GM21381 (cell line): ENCODE measurements around the gene UCP3.
A peak's percentile ranks its signal among the peaks of the same experiment; 100 is the strongest.

Source experiments
- ATAC-seq: cut with Tn5 transposase; IDR thresholded peaks from one replicate; pipeline ENCODE4 v1.9.1; 2021; ENCODE audit warnings: mild to moderate bottlenecking, moderate library complexity; ENCODE audit not compliant: unreplicated experiment

Gene UCP3

DNA sequence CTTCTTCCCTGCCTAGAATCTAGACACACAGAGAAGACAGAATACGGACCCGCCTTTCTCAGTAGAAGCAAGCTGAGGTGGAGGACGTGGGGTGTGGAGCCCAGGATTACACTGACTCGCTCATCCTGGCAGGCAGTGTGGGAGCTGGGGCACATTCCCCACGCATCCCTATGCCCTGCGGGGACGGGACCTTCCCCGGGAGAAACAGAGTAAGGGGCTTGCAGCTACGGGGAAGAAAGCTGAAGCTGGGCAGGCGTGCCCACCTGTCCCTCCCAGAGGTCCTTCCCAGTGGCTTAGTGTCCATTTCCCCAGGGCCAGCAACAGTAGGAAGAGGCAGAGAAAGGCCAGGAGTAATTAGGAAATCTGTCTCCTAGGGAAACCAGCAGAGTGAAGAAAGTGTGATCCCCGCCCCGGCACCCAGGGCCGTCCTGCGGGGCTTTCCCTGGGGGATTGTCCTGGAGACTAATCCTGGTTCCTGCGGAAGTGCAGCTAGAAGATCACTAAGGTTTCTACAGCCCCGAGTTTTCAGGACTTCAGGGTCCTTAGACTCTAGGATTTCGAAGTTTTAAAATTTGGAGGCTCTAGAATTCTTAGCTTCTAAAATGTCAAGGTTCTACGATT is 50.3 kb downstream of the UCP3 start:
- ATAC-seq: no peak

DNA sequence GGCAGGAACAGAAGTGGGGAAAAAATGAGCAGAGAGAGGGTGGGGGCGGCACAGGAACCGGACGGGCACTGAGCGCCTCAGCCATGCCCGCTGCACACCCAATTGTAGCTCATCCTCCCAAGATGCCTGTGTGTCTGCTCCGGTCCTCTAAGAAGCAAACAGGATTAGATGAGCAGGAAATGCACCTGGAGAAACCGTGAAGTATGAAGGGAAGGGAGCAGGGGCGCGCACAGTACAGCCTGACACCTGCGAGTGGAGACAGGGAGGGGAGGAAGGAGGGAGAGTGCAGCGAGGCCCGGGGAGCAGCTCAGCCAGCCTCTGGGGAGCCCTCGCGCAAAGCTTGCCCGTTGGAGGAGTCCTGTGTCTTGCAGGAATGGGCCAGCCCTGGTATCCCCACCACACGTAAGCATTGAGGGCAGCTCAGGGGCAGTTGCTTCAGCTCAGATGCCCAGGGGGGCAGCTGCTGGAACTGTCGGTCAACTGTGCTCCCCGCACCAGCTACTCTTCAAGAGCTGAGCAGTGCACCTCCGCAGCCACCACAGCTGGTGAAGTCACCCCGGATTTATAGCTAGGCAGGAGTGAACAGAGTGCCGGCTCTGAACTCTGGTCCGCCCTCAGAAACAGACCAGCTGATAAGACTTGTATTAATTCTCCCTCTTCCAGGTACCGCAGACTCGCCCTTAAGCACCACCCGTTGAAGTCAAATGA is 51.1 kb downstream of the UCP3 start:
- no peak for ATAC-seq

DNA sequence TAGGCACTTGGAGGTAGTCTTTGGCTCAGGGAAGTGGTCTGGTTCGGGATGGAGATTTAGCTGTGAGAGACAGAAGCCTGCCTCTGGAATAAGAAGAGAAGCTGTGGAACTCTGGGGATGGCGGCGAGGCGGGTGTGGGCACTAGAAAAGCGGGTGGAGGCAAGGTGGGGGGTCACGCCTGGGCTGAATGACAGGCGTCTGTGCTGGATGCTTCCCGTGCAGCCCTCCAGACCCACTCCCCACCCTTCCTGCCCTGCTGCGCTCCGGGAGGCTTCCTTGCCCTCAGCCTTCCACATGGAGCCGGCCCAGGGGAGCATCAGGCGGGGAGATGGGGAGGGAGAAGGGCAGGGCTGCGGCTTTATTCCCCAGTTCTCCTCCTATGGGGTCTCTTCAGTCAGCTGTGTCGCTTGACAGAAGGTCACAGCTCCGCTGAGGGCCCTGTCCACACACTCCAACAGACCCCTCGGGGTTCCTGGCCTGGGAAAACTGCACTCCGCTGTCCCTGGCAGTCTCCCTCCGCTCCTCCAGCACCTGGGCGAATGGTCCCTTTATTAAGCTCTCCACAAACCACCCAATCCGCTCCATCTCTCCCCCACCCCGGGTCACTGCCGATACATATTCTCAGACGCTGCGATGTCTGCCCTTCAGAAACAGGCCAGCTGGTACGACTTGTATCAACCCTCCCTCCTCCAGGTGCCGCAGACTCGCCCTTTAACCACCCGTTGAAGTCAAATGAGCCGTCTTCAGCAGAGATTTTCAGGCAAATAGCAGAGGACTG is 51.8 kb downstream of the UCP3 start:
- ATAC-seq: no peak

DNA sequence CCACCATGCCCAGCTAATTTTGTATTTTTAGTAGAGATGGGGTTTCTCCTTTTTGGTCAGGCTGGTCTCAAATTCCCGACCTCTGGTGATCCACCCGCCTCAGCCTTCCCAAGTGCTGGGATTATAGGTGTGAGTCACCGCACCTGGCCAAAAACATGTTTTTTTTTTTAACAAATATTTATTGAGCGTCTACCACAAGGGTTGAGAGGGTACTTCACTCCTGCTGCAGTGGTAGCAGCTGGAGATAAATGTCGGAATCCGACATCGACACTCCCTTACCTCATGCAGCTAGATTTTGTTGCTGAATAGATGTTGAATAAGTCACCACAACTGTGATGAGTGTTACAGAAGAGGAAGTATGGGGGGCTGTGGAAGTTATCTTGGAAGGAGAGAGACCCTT is 57.1 kb downstream of the UCP3 start:
- no peak for ATAC-seq

DNA sequence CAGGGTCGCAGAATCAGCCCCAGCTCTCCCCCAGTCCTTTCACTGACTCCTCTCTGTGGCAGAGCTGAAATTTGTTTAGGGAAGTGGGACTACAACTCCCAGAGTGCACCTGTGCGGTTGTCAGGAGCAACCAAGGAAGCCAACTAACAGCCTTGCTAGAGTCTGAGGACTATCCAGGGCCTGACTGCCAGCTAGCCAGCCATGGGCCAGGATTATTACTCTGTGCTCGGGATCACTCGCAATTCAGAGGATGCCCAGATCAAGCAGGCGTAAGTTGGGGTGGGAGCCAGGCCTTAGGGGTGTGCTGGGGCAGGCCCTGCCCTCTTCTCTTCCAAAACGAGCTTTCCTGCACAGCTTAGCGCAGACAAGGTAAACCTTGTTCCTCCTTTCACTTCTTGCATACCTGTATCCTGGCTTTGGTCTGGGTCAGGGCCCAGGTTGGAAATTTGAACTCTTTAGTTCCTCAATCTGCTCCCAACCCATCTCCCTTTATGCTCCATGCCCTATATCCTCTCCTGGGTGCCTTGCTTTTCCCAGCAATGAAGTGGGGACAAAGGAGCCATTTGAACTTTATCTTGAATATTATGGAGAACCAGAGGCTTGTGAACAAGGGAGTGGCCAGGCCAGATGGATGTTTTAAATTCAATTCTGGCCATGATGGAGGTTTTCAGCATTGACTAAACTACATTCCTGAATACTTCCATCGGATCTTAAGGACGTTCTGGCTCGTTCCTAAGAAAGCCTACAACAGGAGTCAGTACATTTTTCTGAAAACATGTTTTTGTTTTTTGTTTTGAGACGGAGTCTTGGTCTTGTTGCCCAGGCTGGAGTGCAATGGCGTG is 57.8 kb downstream of the UCP3 start, which contains the start of gene DNAJB13:
Gene DNAJB13 (plus strand): TSS at position 158 of the 842 bp plus-strand sequence. CDS start 44 bp downstream, at position 202.
- ATAC-seq: peak; percentile 65
